Endodermal cell (in vitro differentiated cells): ENCODE results near the gene CHKB. TPM values are rescaled to one million over a fixed set of nuclear protein-coding genes. Genes with fewer than 3 reads are reported as not detected.

Source experiments
- DNase-seq: peaks from one replicate; pipeline ENCODE4 v3.0.0-alpha.2; 2017
- H3K27ac ChIP-seq: 2 replicates; pipeline ENCODE4 v1.5.1; 2013; ENCODE audit warnings: mild to moderate bottlenecking, low read depth, low read length, moderate library complexity
- H3K27me3 ChIP-seq: 2 replicates; pipeline ENCODE4 v1.6.1; 2013; ENCODE audit warnings: mild to moderate bottlenecking, low read length, moderate library complexity; ENCODE audit not compliant: insufficient read depth, control insufficient read depth, poor library complexity, severe bottlenecking
- H3K36me3 ChIP-seq: 2 replicates; pipeline ENCODE4 v1.7.0; 2013; ENCODE audit warnings: mild to moderate bottlenecking, low read length, moderate library complexity; ENCODE audit not compliant: control insufficient read depth, insufficient read depth
- H3K4me1 ChIP-seq: one replicate; pipeline ENCODE4 v1.7.0; 2013; ENCODE audit warnings: low read length; ENCODE audit not compliant: control insufficient read depth, insufficient read depth
- H3K4me3 ChIP-seq: 2 replicates; pipeline ENCODE4 v1.5.1; 2013; ENCODE audit warnings: mild to moderate bottlenecking, low read length, moderate library complexity
- H3K9ac ChIP-seq: 2 replicates; pipeline ENCODE4 v1.6.1; 2013; ENCODE audit warnings: mild to moderate bottlenecking, low read length, moderate library complexity; ENCODE audit not compliant: poor library complexity, severe bottlenecking; ENCODE audit errors: extremely low read depth
- H3K9me3 ChIP-seq: 2 replicates; pipeline ENCODE4 v1.6.1; 2013; ENCODE audit warnings: mild to moderate bottlenecking, low read length, moderate library complexity; ENCODE audit not compliant: control insufficient read depth
- H3K27ac Mint-ChIP-seq: 2 replicates; pipeline ENCODE4 v1.8.0; 2020; ENCODE audit warnings: mixed read lengths
- H3K27me3 Mint-ChIP-seq: 2 replicates; pipeline ENCODE4 v1.8.0; 2021; ENCODE audit warnings: mild to moderate bottlenecking, mixed read lengths; ENCODE audit not compliant: insufficient read depth
- H3K36me3 Mint-ChIP-seq: 2 replicates; pipeline ENCODE4 v1.8.0; 2020; ENCODE audit warnings: low read depth, mixed read lengths
- H3K4me1 Mint-ChIP-seq: 2 replicates; pipeline ENCODE4 v1.8.0; 2020; ENCODE audit warnings: mixed read lengths
- H3K4me3 Mint-ChIP-seq: 2 replicates; pipeline ENCODE4 v1.8.0; 2020; ENCODE audit warnings: mild to moderate bottlenecking, moderate library complexity, mixed read lengths
- H3K9me3 Mint-ChIP-seq: 2 replicates; pipeline ENCODE4 v1.8.0; 2020; ENCODE audit warnings: mild to moderate bottlenecking, mixed read lengths
- CTCF ChIP-seq: fragments of 200-600 bp; sonication (generic); conservative IDR thresholded peaks from 2 replicates; pipeline ENCODE4 v1.5.0; 2021; ENCODE audit warnings: antibody characterized with exemption, mild to moderate bottlenecking
- WGBS, 2 experiments: methylation state at CpG; one replicate each; pipeline versions ENCODE4 v1.1.5 to v1.1.7; 2013; ENCODE audit warnings: missing lambda C conversion rate in 2 of 2, mixed read lengths in 1 of 2; ENCODE audit not compliant: insufficient coverage in 1 of 2, insufficient read length in 1 of 2; 5-methylcytosine and 5-hydroxymethylcytosine counted together
- total RNA-seq, 2 donors: library from RNA; stranded (reverse); fragmentation: NEBNext Ultra II Directional in 1 of 2; extraction: Animal tissue kit (Norgen Biotek cat#: 25700) in 1 of 2; gene quantifications; 2 replicates in 1 of 2; 3 replicates in 1 of 2; pipeline ENCODE4 v1.2.1, GENCODE V29; 2021

CHKB gene
- total RNA-seq, 2 donors from 2014 or later = 108 TPM

GRCh38 chr22:50560034-50560433 lies 22.6 kb downstream of the CHKB start:
- no peak overlapping the region for H3K27ac ChIP-seq
- peaks cover 9% of the 10 kb centered on the region for H3K4me1 Mint-ChIP-seq
- peaks cover 34% of the 10 kb centered on the region for H3K27me3 ChIP-seq
- DNase-seq = no peak
- H3K9ac ChIP-seq = no peak overlapping the region
- 84 to 86% methylated on average over 3 of the region's 3 CpGs for WGBS, 2 experiments
- H3K9me3 Mint-ChIP-seq = no peaks in the 10 kb centered on the region
- no peaks in the 10 kb centered on the region for H3K36me3 ChIP-seq
- H3K4me1 ChIP-seq = no peaks in the 10 kb centered on the region
- H3K27ac Mint-ChIP-seq = no peak overlapping the region
- H3K4me3 Mint-ChIP-seq = no peak overlapping the region
- H3K4me3 ChIP-seq = no peak overlapping the region
- H3K9me3 ChIP-seq = no peaks in the 10 kb centered on the region
- no peak for TF ChIP-seq CTCF
- no peaks in the 10 kb centered on the region for H3K36me3 Mint-ChIP-seq
- peaks cover 51% of the 10 kb centered on the region for H3K27me3 Mint-ChIP-seq

- Mint-ChIP-seq H3K36me3 (no peaks in the 10 kb centered on the region), H3K27me3 (peaks cover 37% of the 10 kb centered on the region), H3K27ac (no peak overlapping the region), H3K4me1 (peaks cover 3% of the 10 kb centered on the region), H3K4me3 (no peak overlapping the region), H3K9me3 (no peaks in the 10 kb centered on the region)
- Histone ChIP-seq H3K27ac (no peak overlapping the region), H3K36me3 (no peaks in the 10 kb centered on the region), H3K4me3 (no peak overlapping the region), H3K9ac (no peak overlapping the region), H3K9me3 (no peaks in the 10 kb centered on the region), H3K4me1 (no peaks in the 10 kb centered on the region), H3K27me3 (peaks cover 18% of the 10 kb centered on the region)
- no peak for TF ChIP-seq CTCF
- DNase-seq = no peak
- 90 to 99% methylated on average over 1 to 4 of the region's 5 CpGs for WGBS, 2 experiments
These were observed 25.9 kb downstream of the CHKB start for GRCh38 chr22:50556703-50557102.

- no peak overlapping the region for H3K27ac ChIP-seq
- no peaks in the 10 kb centered on the region for H3K9me3 ChIP-seq
- peaks cover 3% of the 10 kb centered on the region for H3K4me1 Mint-ChIP-seq
- no peak overlapping the region for H3K4me3 ChIP-seq
- peaks cover 5% of the 10 kb centered on the region for H3K27me3 Mint-ChIP-seq
- no peak for TF ChIP-seq CTCF
- no peak overlapping the region for H3K4me3 Mint-ChIP-seq
- no peak overlapping the region for H3K27ac Mint-ChIP-seq
- no peaks in the 10 kb centered on the region for H3K36me3 ChIP-seq
- H3K9ac ChIP-seq = no peak overlapping the region
- peaks cover under 1% of the 10 kb centered on the region for H3K27me3 ChIP-seq
- H3K9me3 Mint-ChIP-seq = no peaks in the 10 kb centered on the region
- DNase-seq = no peak
- no peaks in the 10 kb centered on the region for H3K36me3 Mint-ChIP-seq
- WGBS, 2 experiments = 88 to 95% methylated on average over 8 of the region's 8 CpGs
- H3K4me1 ChIP-seq = no peaks in the 10 kb centered on the region
These were observed 29.3 kb downstream of the CHKB start for GRCh38 chr22:50553310-50553709.
